NCI-H1105 (cell line): ENCODE measurements around the gene HEXD.
"Not testable (repeated sequence)": the region's sequence is repeated elsewhere in the genome, so short reads cannot be mapped to it uniquely, and the experiment has no call there.

Experiments used
- DNase-seq: peaks from one replicate; lab custom pipeline; 2025; lab: John Stamatoyannopoulos, UW

HEXD gene

DNA sequence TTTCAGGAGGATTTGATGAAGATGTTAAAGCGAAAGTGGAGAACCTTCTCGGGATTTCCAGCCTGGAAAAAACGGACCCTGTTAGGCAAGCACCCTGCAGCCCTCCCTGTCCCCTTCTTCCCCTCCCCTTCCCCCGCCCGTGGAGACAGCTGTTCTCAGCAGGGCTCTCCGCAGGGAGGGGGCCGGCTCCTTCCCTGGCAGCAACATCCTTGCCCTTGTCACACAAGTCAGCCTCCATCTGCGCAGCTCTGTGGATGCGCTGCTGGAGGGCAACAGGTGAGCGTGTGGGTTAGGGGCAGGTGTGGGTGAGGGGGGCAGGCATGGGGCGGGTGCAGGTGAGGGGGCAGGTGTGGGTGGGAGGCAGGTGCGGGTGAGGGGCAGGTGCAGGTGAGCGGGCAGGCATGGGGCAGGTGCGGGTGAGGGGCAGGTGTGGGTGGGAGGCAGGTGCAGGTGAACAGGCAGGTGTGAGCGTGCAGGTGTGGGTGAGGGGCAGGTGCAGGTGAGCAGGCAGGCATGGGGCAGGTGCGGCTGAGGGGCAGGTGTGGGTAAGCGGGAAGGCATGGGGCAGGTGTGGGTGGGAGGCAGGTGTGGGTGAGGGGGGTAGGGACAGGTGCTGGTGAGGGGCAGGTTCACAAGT is 23.0 kb downstream of the HEXD start:
- peak; percentile 50 for DNase-seq

DNA sequence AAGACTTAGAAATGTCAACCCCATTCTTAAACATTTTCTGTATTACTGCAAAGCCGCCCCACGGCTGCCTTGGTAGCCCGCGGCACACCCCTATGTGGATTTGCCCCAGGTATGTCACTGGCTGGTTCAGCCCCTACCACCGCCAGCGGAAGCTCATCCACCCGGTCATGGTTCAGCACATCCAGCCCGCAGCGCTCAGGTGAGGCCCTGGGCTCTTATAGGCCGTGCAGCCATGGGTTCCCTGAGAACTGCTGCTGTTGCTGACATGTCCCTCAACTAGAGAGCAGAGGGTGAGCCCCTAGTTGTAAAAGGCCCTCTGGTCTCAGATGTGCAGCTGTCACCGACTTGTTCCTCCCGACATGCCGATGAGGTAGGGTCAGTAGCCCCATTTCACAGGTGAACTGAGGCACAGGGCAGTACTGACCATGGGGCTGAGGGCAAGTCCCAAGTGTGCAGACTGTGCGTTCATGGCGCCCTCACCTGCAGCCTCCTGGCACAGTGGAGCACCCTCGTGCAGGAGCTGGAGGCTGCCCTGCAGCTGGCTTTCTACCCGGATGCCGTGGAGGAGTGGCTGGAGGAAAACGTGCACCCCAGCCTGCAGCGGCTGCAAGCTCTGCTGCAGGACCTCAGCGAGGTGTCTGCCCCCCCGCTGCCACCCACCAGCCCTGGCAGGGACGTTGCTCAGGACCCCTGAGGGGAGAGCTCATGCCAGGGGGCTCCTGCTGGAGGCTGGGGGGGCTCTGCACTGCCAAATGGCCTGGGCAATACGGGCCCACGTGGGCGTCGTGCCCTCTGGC is 23.7 kb downstream of the HEXD start:
- no peak for DNase-seq

DNA sequence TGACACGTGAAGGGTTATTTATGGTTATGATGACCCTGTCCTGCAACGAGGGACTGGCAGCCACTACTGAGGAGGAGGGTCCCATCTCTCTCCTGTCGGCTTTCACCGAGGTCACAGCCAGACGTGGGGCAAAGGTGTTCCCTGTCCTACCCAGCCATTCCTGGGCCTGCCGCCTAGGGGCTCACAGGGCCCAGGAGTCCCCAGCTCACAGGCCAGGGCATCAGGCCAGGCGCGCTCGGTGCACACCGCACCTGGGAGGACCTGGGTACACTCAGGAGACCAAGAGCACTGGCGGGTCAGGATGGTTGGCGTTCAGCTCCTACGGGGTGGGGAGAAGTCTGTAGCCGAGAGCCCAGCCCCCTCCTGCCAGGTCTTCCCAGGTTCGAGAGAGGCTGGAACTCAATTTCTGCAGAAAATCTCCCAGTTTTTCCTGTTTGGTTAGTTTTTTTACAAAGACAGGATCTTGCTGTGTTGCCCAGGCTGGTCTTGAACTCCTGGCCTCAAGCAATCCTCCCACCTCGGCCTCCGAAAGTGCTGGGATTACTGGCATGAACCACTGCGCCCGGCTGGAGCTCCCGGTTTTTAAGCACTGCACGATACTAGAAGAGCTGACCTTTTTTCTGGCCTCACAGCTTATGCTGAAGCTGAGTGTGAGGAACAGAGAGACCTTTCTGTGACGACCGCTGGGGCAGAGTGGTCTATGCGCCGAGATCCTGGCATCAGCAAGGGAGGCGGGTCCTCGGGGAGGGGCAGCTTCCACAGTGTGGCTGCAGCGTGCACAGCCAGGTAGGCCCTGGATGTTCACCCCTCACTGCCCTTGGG is 24.7 kb downstream of the HEXD start:
- no peak for DNase-seq

DNA sequence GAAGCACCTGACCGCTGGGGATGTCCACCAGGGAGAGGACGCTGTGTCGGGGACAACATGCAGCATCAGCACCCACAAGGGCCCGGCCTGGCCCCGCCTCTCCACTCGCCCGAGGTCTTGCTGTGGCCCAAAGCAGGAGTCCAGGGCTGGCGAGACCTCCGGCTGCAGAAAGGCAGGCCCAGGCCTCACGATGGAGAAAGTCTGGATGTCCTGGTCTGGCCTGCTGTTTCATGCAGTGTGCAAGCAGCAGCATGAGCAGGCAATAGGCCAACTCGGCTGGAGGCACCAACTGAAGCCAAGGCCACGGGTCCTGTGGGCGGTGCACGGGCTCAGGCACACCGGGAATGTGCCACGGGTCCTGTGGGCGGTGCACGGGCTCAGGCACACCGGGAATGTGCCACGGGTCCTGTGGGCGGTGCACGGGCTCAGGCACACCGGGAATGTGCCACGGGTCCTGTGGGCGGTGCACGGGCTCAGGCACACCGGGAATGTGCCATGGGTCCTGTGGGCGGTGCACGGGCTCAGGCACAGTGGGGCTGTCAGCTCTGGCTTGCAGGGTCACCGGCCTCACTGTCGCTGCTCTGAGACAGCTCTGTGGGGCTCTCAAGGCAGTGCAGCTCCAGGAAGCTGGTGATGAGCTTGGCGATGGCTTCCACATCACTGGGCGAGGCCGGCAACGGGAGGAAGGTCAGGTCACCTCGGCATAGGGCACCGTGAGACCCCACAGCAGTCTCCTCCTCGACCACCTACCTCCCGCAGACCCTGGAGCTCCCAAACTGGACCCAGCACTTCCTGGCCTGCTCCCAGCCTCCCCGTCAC is 25.5 kb downstream of the HEXD start:
- no peak for DNase-seq

DNA sequence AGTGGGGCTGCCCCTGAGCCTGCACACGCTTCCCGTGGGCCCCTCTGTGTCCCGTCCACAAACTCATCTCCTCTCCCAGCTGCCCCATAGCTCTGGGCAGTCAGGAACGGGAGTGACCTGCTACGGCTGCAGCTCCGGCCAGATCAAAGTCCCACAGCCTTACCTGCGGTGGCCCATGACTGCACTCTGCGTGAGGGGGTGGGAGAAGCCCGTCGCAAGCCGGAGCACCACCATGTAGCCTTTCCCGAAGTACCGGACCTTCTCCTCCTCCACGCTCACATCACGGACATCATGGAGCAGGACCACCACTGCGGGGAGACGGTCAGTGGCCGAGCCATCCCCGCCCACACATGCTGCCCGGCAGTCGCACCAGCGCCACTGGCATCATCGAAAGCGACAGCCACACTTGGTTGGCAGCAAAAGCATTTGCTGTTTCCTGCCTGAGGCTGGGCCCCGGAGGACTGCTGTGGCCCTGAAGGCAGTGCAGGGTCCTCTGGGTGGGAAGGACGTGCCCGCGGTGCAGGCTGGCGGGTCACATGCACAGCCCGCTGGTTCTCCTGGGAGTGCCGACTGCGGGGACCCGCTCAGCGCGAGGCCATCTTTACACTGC is 26.2 kb downstream of the HEXD start:
- no peak for DNase-seq

DNA sequence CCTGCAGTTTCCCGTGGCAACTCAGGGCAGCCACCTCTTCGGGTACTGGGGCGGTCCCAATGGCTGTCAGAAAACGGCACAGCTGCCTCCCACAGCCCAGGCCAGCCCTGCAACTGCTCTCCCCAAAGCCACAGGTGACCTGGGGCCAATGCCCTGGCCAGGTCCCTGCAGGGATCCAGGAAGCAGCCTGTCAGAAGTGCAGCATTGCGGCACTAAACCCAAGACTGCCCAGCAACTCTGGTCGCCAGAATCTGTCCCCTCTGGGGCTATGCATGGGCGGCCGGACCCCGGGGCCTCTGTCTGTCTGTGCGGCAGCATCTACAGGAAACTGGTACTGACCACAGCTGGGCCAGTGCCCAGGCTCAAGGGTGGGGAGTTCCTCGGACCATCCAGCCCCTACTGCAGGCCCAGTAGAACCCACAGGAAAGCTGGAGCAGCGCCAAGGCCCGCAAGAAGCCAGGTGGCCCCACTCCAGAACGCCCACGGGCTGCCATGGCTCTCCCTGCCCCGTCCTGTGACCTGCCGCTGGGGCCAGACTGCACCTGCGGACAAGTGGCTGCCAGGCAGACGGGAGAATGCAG is 26.9 kb downstream of the HEXD start:
- no peak for DNase-seq

DNA sequence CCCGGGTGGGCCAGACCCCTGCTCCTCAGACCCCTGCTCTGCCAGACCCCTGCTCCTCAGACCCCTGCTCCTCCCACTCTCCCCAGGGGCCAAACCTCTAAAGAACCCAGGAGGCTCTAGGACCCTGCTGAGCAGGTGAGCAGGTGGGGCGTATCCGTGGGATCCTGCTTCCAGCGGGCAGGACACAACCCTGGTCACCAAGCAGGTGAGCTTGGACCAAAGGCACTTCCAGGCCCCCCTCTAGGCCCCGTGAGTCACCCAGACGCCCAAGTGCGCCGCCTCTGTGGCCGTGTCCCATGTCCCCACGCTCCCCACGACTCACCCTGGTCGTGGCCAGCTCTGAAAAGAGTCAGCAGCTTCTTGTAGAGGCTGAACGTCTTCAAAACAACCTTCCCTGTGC is 27.4 kb downstream of the HEXD start:
- no peak for DNase-seq

DNA sequence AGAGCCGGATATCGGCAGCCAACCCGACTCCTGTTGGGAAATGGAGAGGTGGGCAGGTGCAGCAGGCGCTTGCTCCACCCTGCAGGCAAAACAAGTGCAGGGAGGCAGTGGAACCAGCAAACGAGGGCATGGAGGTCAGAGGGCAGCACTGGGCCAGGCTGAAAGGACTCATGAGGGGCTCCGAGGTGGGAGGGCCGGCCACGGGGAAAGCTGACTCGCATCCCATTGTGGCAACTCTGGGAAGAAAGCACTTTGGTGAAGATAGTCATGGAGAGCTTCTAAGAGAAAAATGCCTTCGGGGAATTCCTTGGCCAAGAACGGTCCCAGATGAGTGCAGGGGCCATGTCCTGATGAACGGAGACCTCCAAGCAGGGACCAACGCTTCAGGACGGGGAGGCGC is 28.0 kb downstream of the HEXD start:
- DNase-seq: no peak

DNA sequence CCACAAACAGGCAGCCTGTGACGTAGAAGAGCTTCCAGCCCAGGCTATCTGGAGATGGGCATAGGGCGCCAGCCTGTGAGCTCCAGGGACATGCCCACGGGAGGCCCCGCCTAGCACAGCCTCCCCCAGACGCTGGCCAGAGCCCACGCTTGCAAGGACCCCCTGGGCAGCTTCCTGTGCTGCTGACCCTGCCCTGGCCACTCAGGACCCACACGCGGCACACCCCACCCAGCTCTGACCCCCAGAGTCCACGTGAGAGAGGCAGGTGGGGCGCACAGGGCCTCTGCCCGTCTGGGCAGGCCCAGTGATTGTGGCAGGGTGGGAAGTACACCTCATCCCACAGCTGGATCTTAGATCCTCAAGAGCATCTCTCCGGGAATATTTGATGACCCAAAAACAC is 28.5 kb downstream of the HEXD start:
- DNase-seq: no peak

DNA sequence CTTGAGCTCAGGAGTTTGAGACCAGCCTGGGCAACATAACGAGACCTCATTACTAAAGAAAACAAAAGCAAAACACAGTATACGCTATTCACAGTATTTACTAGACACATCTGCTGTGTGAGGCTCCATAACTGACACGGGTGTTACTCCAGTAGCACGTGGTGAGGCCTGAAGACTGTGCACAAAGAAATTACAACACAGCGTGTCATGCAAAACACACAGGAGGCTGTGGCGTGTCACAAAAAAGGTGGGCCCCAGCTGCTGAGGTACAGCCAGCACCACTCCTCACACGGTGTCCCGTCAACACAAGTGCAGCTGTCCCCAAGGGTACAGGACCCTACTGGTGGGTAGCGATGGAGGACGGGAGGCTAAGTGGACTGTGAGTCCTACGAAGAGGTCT is 29.7 kb downstream of the HEXD start:
- DNase-seq: no peak

DNA sequence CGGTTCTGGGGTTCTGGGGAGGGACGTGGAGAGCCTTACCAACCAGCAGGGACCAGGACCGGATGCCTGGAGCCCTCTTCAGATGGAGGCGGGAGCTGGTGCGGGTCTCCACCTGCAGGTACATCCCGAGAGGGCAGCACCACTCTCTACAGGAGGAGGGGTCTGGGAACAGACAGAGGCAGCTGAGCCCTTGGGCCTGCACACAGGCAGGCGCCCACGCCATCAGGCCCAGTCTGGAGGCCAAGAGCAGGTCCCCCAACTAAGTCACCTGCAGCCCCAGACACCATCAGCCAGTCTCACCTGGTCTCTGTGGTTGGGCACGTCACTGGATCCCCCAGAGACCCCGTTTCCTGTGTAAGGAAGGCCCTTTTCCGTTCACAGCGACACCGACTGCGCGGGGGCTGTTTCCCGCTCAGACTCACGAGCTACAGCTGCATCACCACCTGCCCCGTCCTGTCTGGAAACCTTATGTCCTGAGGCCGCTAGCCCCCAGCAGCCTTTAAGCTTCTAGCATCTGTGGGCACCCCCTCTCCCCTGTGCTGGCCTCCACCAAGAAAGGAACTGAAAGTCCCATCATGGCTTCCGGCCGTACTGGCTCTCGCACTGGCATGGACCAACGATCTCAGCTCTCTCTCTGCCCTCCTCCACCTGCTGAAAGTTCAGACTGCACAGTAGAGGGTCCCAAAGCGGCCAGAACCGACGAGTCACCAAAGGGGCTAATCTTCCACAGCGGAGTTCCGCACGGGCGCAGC is 31.2 kb downstream of the HEXD start:
- DNase-seq: no peak

DNA sequence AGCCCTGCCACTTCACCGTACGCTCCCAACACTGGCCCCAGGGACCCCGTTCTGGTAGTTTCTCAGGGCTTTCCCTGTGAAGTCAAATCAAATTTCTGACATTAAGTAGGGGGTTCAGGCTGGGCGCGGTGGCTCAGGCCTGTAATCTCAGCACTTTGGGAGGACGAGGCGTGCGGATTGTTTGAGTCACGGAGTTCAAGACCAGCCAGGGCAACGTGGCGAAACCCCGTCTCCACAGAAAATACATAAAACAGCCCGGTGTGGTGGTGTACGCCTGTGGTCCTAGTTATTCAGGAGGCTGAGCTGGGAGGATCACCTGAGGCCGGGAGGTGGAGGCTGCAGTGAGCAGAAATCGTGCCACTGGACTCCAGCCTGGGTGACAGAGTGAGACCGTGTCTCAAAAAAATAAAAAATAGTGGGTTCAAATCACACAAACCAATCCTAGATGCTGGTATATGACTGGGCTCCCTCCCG is 31.8 kb downstream of the HEXD start:
- no peak for DNase-seq

DNA sequence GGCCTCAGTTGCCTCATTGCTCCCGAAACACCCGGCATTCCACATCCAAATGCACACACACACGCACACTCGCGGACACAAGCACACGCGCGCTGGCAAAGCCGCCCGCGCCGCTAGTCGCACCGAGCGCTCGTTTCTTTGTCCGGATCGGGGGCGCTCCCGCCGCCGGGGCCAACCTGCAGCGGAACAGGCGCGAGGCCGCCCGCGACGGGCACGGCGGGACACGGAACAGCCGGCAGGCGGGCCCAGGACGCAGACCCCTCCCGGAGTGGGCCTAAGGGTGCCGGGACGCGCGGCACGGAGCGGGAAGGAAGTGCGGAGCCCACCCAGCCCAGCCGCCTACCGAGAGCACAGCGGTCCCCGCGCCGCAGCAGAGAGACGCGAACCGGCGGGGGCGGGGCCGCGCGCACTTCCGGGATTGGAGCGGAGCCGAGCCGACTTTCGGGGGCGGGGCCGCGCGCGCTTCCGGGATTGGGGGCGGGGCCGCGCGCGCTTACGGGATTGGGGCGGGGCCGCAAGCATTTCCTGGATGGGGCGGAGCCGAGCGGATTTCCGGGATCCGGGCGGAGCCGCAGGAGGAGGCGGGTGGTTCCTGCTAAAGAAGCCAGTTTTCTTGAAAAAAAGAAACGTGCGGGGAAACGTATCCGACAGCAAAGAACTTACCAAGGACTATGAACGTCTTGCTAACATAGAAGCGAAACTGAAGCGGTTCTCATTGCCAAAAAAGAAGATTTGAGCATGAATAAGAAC is 32.4 kb downstream of the HEXD start, which contains the start of gene CYBC1:
Gene CYBC1 (minus strand): TSS at position 396 of the 750 bp plus-strand sequence. CDS start 1,498 bp downstream, outside the sequence.
- peak; percentile 81 for DNase-seq

DNA sequence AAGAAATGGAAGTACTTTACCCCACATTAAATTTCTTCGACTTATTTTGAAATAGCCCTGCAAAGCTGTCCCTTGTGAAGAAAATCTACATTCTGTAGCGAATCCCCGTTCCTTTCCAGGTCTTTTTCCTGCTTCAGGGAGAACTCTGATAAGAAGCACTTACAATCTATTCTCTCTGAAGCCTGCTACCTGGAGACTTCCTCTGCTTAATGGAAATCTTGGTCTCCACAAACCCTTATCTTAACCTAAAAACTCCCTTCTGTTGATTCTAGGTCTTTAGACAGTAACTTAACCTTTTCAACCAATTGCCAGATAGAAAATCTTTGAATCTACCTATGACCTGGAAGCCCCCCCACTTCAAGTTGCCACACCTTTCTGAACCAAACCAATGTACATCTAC is 34.0 kb downstream of the HEXD start:
- no peak for DNase-seq

DNA sequence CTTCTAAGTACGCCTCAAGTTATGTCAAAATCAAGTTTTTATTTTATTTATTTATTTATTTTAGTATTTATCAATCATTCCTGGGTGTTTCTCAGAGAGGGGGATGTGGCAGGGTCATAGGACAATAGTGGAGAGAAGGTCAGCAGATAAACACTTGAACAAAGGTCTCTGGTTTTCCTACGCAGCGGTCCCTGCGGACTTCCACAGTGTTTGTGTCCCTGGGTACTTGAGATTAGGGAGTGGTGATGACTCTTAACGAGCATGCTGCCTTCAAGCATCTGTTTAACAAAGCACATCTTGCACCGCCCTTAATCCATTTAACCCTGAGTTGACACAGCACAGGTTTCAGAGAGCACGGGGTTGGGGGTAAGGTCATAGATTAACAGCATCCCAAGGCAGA is 35.0 kb downstream of the HEXD start:
- DNase-seq: not testable (repeated sequence)

DNA sequence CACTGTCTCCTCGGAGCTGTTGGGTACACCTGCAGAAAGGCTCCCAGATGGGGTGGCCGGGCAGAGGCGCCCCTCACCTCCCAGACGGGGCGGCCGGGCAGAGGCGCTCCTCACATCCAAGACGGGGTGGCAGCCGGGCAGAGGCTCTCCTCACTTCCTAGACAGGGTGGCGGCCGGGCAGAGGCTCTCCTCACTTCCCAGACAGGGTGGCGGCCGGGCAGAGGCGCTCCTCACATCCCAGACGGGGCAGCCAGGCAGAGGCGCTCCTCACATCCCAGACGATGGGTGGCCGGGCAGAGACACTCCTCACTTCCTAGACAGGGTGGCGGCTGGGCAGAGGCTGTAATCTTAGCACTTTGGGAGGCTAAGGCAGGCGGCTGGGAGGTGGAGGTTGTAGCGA is 35.6 kb downstream of the HEXD start:
- DNase-seq: not testable (repeated sequence)

DNA sequence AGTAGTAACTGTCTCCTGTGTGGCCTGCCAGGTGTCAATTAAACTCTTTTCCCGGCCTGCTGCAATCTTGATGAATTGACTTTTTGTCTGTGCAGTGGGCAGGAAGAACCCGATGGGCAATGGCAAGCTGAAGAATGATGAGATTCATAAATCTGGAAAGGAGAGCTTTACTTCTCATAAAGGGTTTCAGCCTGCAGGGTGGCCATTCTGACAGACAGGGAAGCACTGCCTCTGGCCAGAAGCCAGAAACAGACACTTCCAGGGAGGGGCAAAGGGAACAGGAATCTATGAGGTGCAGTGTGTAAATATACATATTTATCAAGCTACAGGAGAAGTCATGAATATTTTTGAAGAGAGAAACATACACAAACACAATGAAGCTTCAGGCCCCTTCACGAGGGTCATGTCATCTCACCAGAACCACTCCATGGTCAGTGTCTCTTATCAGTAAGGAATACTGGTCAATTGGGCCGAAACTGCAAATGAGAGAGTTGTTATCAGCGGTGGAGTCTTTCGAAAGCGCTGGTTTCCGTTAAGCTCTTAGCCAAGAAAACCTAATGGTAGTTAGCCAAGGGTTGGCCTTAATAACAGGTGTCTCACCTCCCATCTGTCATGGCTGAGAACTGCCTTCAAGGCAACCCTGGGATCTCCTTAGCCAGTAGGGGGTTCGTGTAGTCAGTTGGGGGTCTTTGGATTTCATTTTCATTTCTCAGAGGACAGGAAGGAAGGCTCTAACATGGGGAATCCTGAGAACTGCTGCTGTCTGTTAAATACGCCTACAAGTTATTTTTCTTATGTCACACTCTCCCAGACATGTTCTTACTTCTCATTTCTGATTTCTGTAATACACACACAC is 39.2 kb downstream of the HEXD start:
- DNase-seq: no peak

DNA sequence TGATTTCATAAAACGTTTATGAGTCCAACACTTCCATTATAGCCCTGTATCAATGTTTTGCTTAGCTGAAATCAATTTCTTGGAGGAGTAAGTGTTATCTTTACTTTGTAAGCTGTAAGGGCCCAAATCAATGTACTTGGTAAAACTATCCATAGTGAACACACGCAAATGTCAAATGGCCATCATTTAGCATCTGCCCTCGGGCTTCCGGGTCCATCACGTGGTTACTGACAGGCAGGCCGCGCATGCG is 39.7 kb downstream of the HEXD start:
- DNase-seq: no peak
